Breast epithelium (tissue), 4 donors: Measurements from ENCODE around the gene TSACC. TPM values are rescaled to one million over a fixed set of nuclear protein-coding genes. Genes with fewer than 3 reads are reported as not detected.

ENCODE experiments used
- DNase-seq, 2 donors: peaks; one replicate each; pipeline ENCODE4 v3.0.0-alpha.2; 2019; ENCODE audit warnings: low spot score in 2 of 2
- H3K27ac ChIP-seq, 2 donors: fragments of 200-600 bp; sonication (generic) in 1 of 2; one replicate each; pipeline ENCODE4 v1.5.1; 2016 to 2019; ENCODE audit warnings: mild to moderate bottlenecking in 1 of 2
- H3K27me3 ChIP-seq, 2 donors: fragments of 200-600 bp; sonication (generic) in 1 of 2; one replicate each; pipeline versions ENCODE4 v1.5.1 to v1.6.0; 2017 to 2019; ENCODE audit warnings: control low read depth in 1 of 2, mild to moderate bottlenecking in 1 of 2
- H3K36me3 ChIP-seq: fragments of 200-600 bp; one replicate; pipeline ENCODE4 v1.5.1; 2019
- H3K4me1 ChIP-seq, 2 donors: fragments of 200-600 bp; sonication (generic); one replicate each; pipeline ENCODE4 v1.5.1; 2016 to 2019; ENCODE audit warnings: control low read depth in 1 of 2
- H3K4me3 ChIP-seq, 3 donors: fragments of 200-600 bp; sonication (generic); 1 replicate in 2 of 3; 2 replicates in 1 of 3; pipeline ENCODE4 v1.5.1; 2016 to 2019; ENCODE audit warnings: mild to moderate bottlenecking in 3 of 3, moderate library complexity in 2 of 3
- H3K9me3 ChIP-seq, 2 donors: fragments of 200-600 bp; sonication (generic) in 1 of 2; one replicate each; pipeline ENCODE4 v1.5.1; 2016 to 2019; ENCODE audit warnings: control low read depth in 1 of 2
- CTCF ChIP-seq, 3 donors: fragments of 450-650 bp; IDR thresholded peaks; one replicate each; pipeline ENCODE4 v1.5.1; 2016 to 2017; ENCODE audit warnings: antibody characterized with exemption in 3 of 3, mild to moderate bottlenecking in 3 of 3, moderate library complexity in 3 of 3
- POLR2A ChIP-seq: fragments of 450-650 bp; IDR thresholded peaks from one replicate; pipeline ENCODE4 v1.6.1; 2016; ENCODE audit warnings: antibody characterized with exemption, mild to moderate bottlenecking, moderate library complexity
- POLR2AphosphoS5 ChIP-seq, 3 donors: sonication (generic); formaldehyde crosslinking; IDR thresholded peaks; one replicate each; pipeline ENCODE4 v1.6.1; 2017; ENCODE audit warnings: antibody characterized with exemption in 3 of 3
- intact Hi-C: fragments of 100-400 bp; cut with DNase I; formaldehyde crosslinking; loops from one replicate; pipeline ENCODE4 v1.15.1; 2023; ENCODE audit warnings: low total_unique reads
- total RNA-seq, 3 donors: library from RNA; depleted of rRNA; stranded (reverse); fragments of >200 nt; gene quantifications; one replicate each; pipeline ENCODE4 v1.1.0, GENCODE V29; 2016

Gene TSACC
- total RNA-seq, 3 donors from 2014 or later: 1.4 to 1.5 TPM; not detected in 1

- intact Hi-C loops: loop anchor here (10.0 kb wide), 1 partner anchor 58 kb away; no protein-coding TSS in a partner anchor
- Histone ChIP-seq H3K27ac (no peak overlapping the region), H3K4me1 (no peaks in the 10 kb centered on the region), H3K9me3 (no peaks in the 10 kb centered on the region), H3K4me3 (no peak overlapping the region), H3K27me3 (peaks cover 0 to 28% of the 10 kb centered on the region in 2 donors), H3K36me3 (no peaks in the 10 kb centered on the region)
- TF ChIP-seq CTCF (IDR thresholded peaks at IDR 0.05) (no peak), POLR2AphosphoS5 (IDR thresholded peaks at IDR 0.05) (no peak), POLR2A (no peak)
- DNase-seq: no peak
Observed at GRCh38 chr1:156386949-156387869, 48.9 kb downstream of the TSACC start.

GRCh38 chr1:156387870-156388173 is 49.5 kb downstream of the TSACC start:
- TF ChIP-seq POLR2AphosphoS5 (IDR thresholded peaks at IDR 0.05) (no peak), POLR2A (no peak), CTCF (IDR thresholded peaks at IDR 0.05) (no peak)
- H3K4me3 ChIP-seq: peak overlapping the region in 2 of 3 donors; percentile 39 to 64
- DNase-seq: no peak
- H3K9me3 ChIP-seq: no peaks in the 10 kb centered on the region
- peaks cover 0 to 28% of the 10 kb centered on the region in 2 donors for H3K27me3 ChIP-seq
- H3K4me1 ChIP-seq: no peaks in the 10 kb centered on the region
- intact Hi-C loops: loop anchor here (10.0 kb wide), 1 partner anchor 57 kb away; no protein-coding TSS in a partner anchor
- H3K36me3 ChIP-seq: no peaks in the 10 kb centered on the region
- H3K27ac ChIP-seq: no peak overlapping the region

- Histone ChIP-seq H3K27ac (no peak overlapping the region), H3K27me3 (peaks cover 0 to 28% of the 10 kb centered on the region in 2 donors), H3K9me3 (no peaks in the 10 kb centered on the region), H3K4me3 (peak overlapping the region in 2 of 3 donors; percentile 39 to 64), H3K36me3 (no peaks in the 10 kb centered on the region), H3K4me1 (no peaks in the 10 kb centered on the region)
- no peak for DNase-seq
- intact Hi-C loops: loop anchor here (10.0 kb wide), 1 partner anchor 56 kb away; no protein-coding TSS in a partner anchor
- no peak for TF ChIP-seq CTCF (IDR thresholded peaks at IDR 0.05)
- no peak for TF ChIP-seq POLR2A
- no peak for TF ChIP-seq POLR2AphosphoS5 (IDR thresholded peaks at IDR 0.05)
Observed at GRCh38 chr1:156388174-156389137, 50.1 kb downstream of the TSACC start.

- intact Hi-C loops: loop anchor here (10.0 kb wide), 1 partner anchor 55 kb away; no protein-coding TSS in a partner anchor
- no peak overlapping the region for H3K27ac ChIP-seq
- TF ChIP-seq POLR2A: no peak
- H3K9me3 ChIP-seq: no peaks in the 10 kb centered on the region
- no peak overlapping the region for H3K4me3 ChIP-seq
- H3K27me3 ChIP-seq: peaks cover 0 to 28% of the 10 kb centered on the region in 2 donors
- H3K4me1 ChIP-seq: no peaks in the 10 kb centered on the region
- H3K36me3 ChIP-seq: no peaks in the 10 kb centered on the region
- DNase-seq: no peak
Observed at GRCh38 chr1:156389311-156389710, 51.0 kb downstream of the TSACC start.
